Adipocyte (in vitro differentiated cells): ENCODE results near the gene COG5.
"Not testable (repeated sequence)": the region's sequence is repeated elsewhere in the genome, so short reads cannot be mapped to it uniquely, and the experiment has no call there.

Source experiments
- DNase-seq: peaks from one replicate; pipeline ENCODE4 v3.0.0-alpha.2; 2015; ENCODE audit warnings: low read depth
- H3K27me3 ChIP-seq: replicated peaks from 2 replicates; pipeline ENCODE4 v1.7.0; 2013; ENCODE audit warnings: mild to moderate bottlenecking, low read length, moderate library complexity; ENCODE audit not compliant: control insufficient read depth, insufficient read depth
- H3K36me3 ChIP-seq: 2 replicates; pipeline ENCODE4 v1.7.0; 2013; ENCODE audit warnings: low read length, mild to moderate bottlenecking, moderate library complexity; ENCODE audit not compliant: control insufficient read depth, insufficient read depth, severe bottlenecking
- H3K4me1 ChIP-seq: 2 replicates; pipeline ENCODE4 v1.7.0; 2013; ENCODE audit warnings: mild to moderate bottlenecking, low read length, moderate library complexity; ENCODE audit not compliant: control insufficient read depth, insufficient read depth
- H3K4me3 ChIP-seq: 2 replicates; pipeline ENCODE4 v1.7.0; 2013; ENCODE audit warnings: mild to moderate bottlenecking, low read length, moderate library complexity
- H3K9ac ChIP-seq: 2 replicates; pipeline ENCODE4 v1.7.0; 2013; ENCODE audit warnings: mild to moderate bottlenecking, low read length, moderate library complexity
- H3K9me3 ChIP-seq: 2 replicates; pipeline ENCODE4 v1.7.0; 2013; ENCODE audit warnings: mild to moderate bottlenecking, low read length, moderate library complexity; ENCODE audit not compliant: control insufficient read depth

COG5 gene

DNA sequence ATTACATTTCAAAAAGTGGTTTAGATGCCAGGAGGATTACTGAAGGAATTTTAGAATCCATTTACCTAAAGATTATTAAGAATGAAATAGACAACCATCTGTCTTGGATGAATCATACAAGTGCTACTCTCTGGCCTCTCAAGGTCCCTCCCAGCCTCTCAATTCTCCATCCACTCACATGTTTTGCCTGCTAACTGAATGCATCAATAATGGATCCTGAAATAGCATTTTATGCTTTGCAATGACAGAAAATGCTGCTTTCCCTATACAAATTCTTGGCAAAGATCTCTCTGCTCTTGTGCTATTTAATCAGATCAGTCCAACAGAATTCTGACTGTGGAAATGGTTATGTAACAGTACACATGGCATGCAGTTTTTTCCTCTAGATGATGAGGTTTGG, 326.9 kb downstream of the COG5 start:
- Histone ChIP-seq H3K9ac (no peak overlapping the region), H3K9me3 (no peaks in the 10 kb centered on the region), H3K36me3 (no peaks in the 10 kb centered on the region), H3K4me1 (no peaks in the 10 kb centered on the region), H3K27me3 (no peaks in the 10 kb centered on the region), H3K4me3 (no peak overlapping the region)
- peak; percentile 2 for DNase-seq

DNA sequence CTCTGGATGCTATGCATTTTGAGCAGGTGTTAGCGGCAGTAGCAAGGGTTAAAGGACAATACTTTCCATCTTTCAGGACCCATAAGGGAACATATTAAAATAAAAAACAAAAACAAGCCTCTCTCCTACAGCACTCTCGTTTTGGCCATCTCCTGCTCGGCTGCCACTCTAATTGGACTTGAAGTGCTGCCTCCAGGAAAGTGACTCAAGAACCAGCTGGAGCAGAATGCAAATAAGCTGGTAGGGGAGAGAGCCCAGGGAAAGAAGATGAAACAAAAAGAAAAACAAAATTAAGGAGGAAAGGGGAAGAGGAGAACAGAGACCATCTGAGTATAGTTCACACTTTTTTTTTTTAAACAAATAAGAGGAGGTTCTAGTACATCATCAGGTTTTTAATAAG, 329.3 kb downstream of the COG5 start:
- no peak overlapping the region for H3K4me3 ChIP-seq

DNA sequence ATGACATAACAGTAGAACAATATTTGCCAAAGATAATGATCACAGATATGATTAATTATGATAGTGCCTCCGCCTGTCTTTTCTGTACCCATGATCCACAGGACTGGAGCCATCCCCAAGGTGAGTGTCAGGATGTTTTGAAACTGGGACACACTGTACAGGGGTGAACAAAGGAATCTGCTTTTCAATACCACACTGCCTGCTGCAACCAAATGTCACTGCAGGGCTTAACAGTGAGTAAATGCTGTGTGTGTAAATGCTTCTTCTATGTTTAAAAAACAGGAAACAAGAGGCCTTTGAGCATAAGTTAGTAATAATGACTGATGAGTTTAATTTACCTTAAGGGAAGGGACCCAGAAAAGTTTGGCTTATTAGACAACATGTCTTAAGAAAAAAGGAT, 329.7 kb downstream of the COG5 start:
- no peak for DNase-seq
- no peaks in the 10 kb centered on the region for H3K9me3 ChIP-seq
- H3K4me3 ChIP-seq: no peak overlapping the region
- no peaks in the 10 kb centered on the region for H3K36me3 ChIP-seq
- H3K9ac ChIP-seq: no peak overlapping the region
- no peaks in the 10 kb centered on the region for H3K27me3 ChIP-seq
- no peaks in the 10 kb centered on the region for H3K4me1 ChIP-seq

More for the DNA sequence above, 329.3 kb downstream of the COG5 start:
- peak; percentile 18 for DNase-seq
- Histone ChIP-seq H3K27me3 (no peaks in the 10 kb centered on the region), H3K9ac (no peak overlapping the region), H3K36me3 (no peaks in the 10 kb centered on the region), H3K4me1 (no peaks in the 10 kb centered on the region), H3K9me3 (no peaks in the 10 kb centered on the region)

DNA sequence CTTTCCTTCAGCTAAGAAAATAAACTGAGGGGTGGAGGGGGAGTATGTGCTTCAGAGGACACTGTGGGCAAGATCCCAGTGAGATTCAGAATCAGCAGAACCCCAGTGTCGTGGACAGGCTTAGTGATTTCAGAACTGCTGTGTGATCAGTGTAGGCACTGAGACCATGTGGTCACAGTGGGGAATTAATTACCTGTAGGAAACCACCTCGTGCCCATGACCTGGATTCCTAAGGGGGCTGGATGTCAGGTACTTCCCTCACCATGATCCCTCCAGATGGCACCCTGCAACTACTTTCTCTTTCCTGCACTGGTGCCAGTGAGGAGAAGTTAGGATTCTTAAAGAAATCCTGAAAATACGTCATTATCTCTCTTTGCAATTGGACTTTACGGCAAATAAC, 330.5 kb downstream of the COG5 start:
- Histone ChIP-seq H3K4me3 (no peak overlapping the region), H3K9me3 (no peaks in the 10 kb centered on the region), H3K27me3 (no peaks in the 10 kb centered on the region), H3K9ac (no peak overlapping the region), H3K36me3 (no peaks in the 10 kb centered on the region), H3K4me1 (no peaks in the 10 kb centered on the region)
- no peak for DNase-seq

DNA sequence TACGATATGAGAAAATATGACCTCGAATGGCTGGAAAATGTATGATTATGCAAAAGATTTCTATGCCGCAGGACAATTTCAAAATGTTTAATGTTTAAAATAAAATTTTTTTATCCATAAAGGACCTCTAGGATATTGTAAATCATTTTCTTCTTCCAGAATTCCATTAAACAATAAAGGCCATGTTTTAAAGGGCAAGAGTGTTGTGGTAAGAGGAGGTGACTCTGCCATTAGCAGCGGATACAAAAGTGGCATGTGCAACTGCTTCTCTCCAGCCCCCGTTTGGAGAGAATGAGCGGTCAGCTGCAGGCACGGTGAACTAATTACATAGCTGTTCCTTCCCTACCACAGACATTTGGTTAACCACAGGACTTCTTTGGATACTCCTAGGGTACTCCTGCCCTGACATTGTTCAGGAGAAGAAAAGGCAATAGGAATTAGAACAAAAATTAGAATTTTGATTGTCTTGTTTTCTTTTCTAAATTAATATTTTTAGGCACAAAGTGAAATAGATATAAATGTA, 331.1 kb downstream of the COG5 start:
- DNase-seq: peak; percentile 14
- no peaks in the 10 kb centered on the region for H3K4me1 ChIP-seq
- no peaks in the 10 kb centered on the region for H3K36me3 ChIP-seq
- H3K9me3 ChIP-seq: no peaks in the 10 kb centered on the region
- no peak overlapping the region for H3K9ac ChIP-seq
- H3K27me3 ChIP-seq: no peaks in the 10 kb centered on the region
- no peak overlapping the region for H3K4me3 ChIP-seq

DNA sequence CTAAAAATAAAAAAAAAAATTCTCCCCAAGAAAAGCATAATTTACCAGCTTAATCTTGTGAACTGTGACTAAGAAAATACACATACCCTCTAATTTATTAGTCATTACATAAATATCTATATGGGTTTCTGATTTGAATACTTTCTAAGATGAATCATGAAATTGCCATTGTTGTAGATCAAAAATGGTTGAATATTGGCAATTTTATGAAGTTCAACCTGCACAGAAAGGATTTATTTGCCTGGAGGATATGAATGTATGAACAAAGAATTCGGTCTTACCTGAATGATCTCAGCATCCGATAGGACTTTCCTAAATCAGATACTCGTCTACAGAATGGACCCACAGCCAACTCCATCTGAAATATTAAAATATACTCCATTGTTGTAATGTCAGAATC, 333.4 kb downstream of the COG5 start:
- DNase-seq: no peak
- peaks cover 10% of the 10 kb centered on the region for H3K4me1 ChIP-seq
- no peaks in the 10 kb centered on the region for H3K9me3 ChIP-seq
- no peaks in the 10 kb centered on the region for H3K36me3 ChIP-seq
- H3K27me3 ChIP-seq: no peaks in the 10 kb centered on the region
- H3K9ac ChIP-seq: no peak overlapping the region
- H3K4me3 ChIP-seq: no peak overlapping the region

DNA sequence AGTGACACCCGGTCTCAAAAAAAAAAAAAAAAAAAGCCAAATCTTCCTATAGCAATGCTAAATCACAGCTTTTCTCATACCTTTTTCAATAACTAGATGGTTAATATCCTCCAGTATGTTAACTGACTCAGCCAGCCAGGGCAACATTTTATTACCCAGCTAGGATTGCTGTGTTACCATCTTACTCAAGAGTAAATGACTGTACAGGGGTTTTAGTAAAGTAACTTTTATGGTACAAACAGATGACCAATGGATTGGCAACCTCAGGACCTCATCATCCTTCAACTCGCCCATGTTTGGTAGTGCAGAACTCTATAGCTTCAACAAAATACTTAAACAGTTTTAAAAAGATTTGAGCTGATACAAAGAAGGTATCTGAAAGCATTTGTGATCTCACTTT, 335.4 kb downstream of the COG5 start:
- no peaks in the 10 kb centered on the region for H3K27me3 ChIP-seq
- no peak for DNase-seq

DNA sequence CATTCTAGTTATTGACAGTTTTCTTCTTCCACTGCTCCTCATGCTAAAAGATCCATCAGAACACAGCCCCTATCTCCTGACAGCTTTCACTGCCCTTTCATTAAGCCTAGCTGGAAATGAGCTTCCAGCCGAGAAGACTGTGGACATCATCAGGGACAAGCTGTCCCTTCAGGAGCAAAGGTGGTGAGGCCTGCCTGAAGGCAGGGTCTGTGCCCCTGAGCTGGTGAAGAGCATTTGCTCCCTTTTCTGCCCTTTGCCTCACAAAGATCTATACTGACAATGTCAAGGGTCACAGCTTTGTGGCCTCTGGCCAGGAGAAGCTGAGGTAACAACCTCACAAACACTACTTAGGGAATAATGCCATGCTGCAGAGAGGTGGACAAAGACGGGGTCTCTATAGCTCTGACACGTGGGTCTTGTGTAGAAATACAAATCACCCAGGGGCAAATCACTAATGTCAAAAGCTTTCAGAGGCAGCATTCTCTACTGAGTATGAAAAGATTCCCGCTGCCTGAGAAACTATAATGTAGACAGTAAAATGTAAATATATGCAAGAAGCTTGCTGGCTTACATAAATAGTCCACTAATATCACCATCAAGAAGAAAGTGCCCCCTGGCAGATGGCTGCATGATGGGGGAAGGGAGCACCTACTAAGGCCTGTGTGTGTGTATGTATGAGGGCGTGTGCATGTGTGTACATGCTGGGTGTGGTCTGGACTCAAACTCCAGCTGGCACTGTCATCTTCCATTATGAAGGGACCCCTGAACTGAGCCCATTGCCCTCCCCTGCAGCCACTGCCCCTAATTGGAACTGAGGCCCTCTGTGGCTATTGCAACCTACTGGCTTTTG, 339.1 kb downstream of the COG5 start:
- Histone ChIP-seq H3K27me3 (no peaks in the 10 kb centered on the region), H3K36me3 (no peaks in the 10 kb centered on the region), H3K4me3 (no peak overlapping the region), H3K4me1 (peaks cover 10% of the 10 kb centered on the region), H3K9me3 (no peaks in the 10 kb centered on the region), H3K9ac (no peak overlapping the region)
- DNase-seq: no peak

More for the DNA sequence above, 335.4 kb downstream of the COG5 start:
- Histone ChIP-seq H3K9me3 (no peaks in the 10 kb centered on the region), H3K36me3 (no peaks in the 10 kb centered on the region), H3K9ac (no peak overlapping the region), H3K4me3 (no peak overlapping the region), H3K4me1 (peaks cover 10% of the 10 kb centered on the region)

DNA sequence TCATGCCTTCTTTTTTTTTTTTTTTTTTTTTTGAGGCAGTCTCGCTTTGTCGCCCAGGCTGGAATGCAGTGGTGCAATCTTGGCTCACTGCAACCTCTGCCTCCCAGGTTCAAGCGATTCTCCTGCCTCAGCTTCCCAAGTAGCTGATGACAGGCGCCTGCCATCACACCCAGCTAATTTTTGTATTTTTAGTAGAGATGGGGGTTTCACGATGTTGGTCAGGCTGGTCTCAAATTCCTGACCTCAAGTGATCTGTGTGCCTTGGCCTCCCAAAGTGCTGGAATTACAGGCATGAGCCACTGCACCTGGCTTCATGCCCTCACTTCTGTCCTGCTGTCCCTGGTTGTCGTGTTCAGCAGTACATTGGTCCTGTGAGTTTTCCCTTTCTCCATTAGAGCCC, 342.9 kb downstream of the COG5 start:
- not testable (repeated sequence) for H3K36me3 ChIP-seq, H3K27me3 ChIP-seq, DNase-seq, H3K4me3 ChIP-seq, H3K4me1 ChIP-seq, H3K9ac ChIP-seq, H3K9me3 ChIP-seq

DNA sequence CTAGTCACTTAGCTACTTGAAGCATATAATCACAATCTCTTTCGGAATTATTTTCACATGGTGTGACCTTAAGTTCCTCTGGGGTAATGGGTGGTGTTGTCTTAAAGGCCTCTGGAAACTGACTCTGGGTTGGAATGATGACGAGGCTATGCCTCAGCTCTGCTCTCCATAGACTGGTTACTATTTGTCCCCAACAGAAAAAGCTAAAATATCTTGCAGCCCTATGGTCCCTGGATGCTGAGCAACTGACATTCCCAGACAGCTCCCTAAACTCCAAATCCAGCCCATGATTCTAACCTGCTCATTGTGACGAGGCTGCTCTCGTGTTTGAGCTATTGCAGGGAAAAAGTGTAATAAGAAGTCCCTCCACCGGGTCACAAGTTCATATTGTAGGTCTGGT, 343.4 kb downstream of the COG5 start:
- no peaks in the 10 kb centered on the region for H3K4me1 ChIP-seq
- no peak overlapping the region for H3K9ac ChIP-seq
- H3K4me3 ChIP-seq: no peak overlapping the region
- no peaks in the 10 kb centered on the region for H3K36me3 ChIP-seq
- H3K27me3 ChIP-seq: no peaks in the 10 kb centered on the region
- DNase-seq: no peak
- H3K9me3 ChIP-seq: no peaks in the 10 kb centered on the region

DNA sequence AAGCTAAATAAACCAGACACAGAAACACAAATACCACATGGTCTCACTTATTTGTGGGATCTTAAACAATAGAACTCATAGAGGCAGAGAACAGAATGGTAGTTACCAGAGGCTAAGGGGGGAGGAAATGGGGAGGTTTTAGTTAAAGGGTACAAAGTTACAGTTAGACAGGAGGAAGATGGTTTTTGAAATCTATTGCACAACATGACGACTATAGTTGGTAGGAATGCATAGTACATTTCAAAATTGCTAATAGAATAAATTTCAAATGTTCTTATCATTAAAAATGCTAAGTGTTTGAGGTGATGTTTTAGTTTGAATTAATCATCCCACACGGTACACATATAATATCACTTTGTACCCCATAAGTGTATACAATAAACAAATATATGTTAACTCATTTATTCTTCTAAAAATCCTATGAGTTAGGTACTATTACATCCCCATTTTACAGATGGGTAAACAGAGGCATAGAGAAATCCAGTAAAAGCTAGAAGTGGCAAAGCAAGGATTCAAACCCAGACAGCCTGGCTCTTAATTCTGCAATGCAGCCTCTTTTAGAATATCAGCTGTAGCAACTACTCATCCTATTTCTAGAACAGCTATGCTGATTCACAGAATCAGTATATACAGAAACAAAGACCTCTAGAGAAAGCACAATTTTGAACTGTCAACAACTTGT, 344.0 kb downstream of the COG5 start:
- Histone ChIP-seq H3K9ac (no peak overlapping the region), H3K27me3 (no peaks in the 10 kb centered on the region), H3K36me3 (no peaks in the 10 kb centered on the region), H3K4me3 (no peak overlapping the region), H3K9me3 (no peaks in the 10 kb centered on the region), H3K4me1 (no peaks in the 10 kb centered on the region)
- no peak for DNase-seq
